ENCODE measurements around the gene RND2. TPM values are rescaled to one million over a fixed set of nuclear protein-coding genes. Genes with fewer than 3 reads are reported as not detected.

Gene RND2
- total and polyA plus RNA-seq, 2 donors: 1.5 to 1.6 TPM

GRCh38 chr17:43014649-43015542 lies 10.1 kb upstream of the RND2 start:
- no peak overlapping the region for H3K4me3 ChIP-seq (ENCODE audit: low read depth, low read length)
- DNase-seq (ENCODE audit: extremely low spot score): no peak
- WGBS: 78% methylated on average over 8 of the region's 8 CpGs
- no peaks in the 10 kb centered on the region for H3K4me1 ChIP-seq (ENCODE audit: insufficient read depth)
- H3K36me3 ChIP-seq (ENCODE audit: insufficient read depth): peaks cover 2% of the 10 kb centered on the region
- H3K27ac ChIP-seq (ENCODE audit: low read depth): no peak overlapping the region

- Histone ChIP-seq H3K4me3 (ENCODE audit: low read depth, low read length) (no peak overlapping the region), H3K36me3 (ENCODE audit: insufficient read depth) (peaks cover 2% of the 10 kb centered on the region), H3K4me1 (ENCODE audit: insufficient read depth) (peaks cover 1% of the 10 kb centered on the region), H3K27ac (ENCODE audit: low read depth) (no peak overlapping the region)
- WGBS: 54% methylated on average over 9 of the region's 9 CpGs
- no peak for DNase-seq (ENCODE audit: extremely low spot score)
Observed at GRCh38 chr17:43015579-43015978, 9.5 kb upstream of the RND2 start.

DNA sequence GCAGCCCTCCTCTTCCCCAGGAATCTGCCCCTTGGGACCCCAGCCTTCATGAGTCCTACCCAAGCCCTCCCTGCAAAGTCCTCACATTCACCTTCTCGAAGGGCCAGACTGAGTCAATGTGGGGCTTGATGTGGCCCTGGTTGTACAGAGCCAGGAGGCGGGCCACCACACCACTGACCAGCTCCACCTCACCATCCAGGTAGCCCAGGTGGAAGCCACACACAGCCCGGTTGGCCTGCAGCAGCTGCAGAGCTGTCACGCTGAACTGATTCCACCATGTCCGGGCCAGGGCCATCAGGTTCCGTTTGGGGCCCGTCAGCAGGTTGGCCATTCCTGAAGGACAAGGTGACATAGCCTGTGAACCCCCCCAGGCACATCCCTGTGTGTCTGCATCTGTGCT lies 8.8 kb upstream of the RND2 start:
- peaks cover 2% of the 10 kb centered on the region for H3K36me3 ChIP-seq (ENCODE audit: insufficient read depth)

DNA sequence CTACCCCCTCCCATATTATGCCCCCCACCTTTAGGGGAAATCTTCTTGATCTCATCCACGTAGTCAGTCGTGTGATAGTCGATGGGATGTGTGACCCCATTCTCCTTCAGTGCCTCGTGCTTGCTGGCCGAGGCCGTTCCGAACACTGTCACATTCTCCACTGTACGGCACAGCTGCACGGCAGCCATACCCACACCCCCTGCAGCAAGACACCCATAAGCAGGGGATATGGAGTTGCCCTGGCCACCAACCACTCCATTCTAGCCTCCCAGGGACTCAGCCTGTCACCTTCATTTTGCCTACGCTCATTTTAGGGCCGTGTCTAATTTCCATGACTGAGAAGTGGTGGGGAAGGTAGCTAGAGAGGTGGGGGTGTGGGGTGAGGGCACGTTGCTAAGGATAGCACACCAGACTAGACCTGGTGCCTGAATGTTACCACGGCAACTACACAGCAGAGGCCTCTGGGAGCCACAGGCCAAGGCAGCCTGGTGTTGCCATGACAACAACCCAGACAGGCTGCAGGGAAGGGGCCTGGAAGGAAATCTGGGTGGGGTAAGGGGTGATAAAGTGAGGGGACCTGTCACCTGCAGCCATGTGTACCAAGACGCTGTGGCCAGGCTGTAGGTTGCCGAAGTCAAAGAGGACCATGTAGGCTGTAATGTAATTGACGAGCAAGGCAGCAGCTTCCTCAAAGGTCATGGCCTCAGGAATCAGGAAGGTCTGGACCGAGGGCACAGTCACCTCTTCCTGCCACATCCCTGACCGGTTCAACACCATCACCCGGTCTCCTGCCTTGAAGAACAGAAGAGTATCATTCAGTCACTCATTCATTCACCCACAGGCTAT lies 6.8 kb upstream of the RND2 start:
- WGBS: 65% methylated on average over 19 of the region's 19 CpGs
- DNase-seq (ENCODE audit: extremely low spot score): no peak
- Histone ChIP-seq H3K4me1 (ENCODE audit: insufficient read depth) (peaks cover 1% of the 10 kb centered on the region), H3K27ac (ENCODE audit: low read depth) (no peak overlapping the region), H3K36me3 (ENCODE audit: insufficient read depth) (no peaks in the 10 kb centered on the region), H3K4me3 (ENCODE audit: low read depth, low read length) (no peak overlapping the region)

More for the DNA sequence above, 8.8 kb upstream of the RND2 start:
- Histone ChIP-seq H3K4me3 (ENCODE audit: low read depth, low read length) (no peak overlapping the region), H3K27ac (ENCODE audit: low read depth) (peak overlapping the region; percentile 7), H3K4me1 (ENCODE audit: insufficient read depth) (peaks cover 1% of the 10 kb centered on the region)
- 85% methylated on average over 7 of the region's 7 CpGs for WGBS
- DNase-seq (ENCODE audit: extremely low spot score): no peak

- Histone ChIP-seq H3K36me3 (ENCODE audit: insufficient read depth) (no peaks in the 10 kb centered on the region), H3K4me1 (ENCODE audit: insufficient read depth) (peaks cover 1% of the 10 kb centered on the region), H3K27ac (ENCODE audit: low read depth) (no peak overlapping the region)
Observed at GRCh38 chr17:43018932-43019331, 6.1 kb upstream of the RND2 start.

DNA sequence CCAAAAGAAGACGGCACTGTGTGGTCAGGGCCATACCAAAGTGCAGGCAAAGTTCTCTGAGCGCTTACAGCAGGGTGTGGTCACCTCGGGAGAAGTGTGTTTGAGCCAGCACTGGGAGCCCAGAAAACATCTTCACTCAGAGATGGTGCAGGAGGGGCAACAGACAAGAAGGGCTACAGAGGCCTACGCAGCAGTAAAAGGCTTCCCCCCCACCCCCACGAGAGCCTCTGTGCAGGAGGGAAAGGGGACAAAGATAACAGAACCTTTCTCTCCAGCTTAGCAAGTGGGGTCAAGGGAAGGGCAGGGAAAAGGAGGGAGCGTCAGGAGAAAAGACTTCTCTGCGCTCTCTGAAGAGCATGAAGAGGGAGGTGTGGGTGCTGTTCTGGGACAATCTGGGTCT lies 5.6 kb upstream of the RND2 start:
- peaks cover 1% of the 10 kb centered on the region for H3K4me1 ChIP-seq (ENCODE audit: insufficient read depth)
- 24% methylated on average over 7 of the region's 7 CpGs for WGBS
- no peak for DNase-seq (ENCODE audit: extremely low spot score)
- H3K27ac ChIP-seq (ENCODE audit: low read depth): peak overlapping the region; percentile 42
- H3K36me3 ChIP-seq (ENCODE audit: insufficient read depth): no peaks in the 10 kb centered on the region
- no peak overlapping the region for H3K4me3 ChIP-seq (ENCODE audit: low read depth, low read length)

More at GRCh38 chr17:43018932-43019331, 6.1 kb upstream of the RND2 start:
- WGBS: 40% methylated on average over 4 of the region's 4 CpGs
- no peak for DNase-seq (ENCODE audit: extremely low spot score)
- H3K4me3 ChIP-seq (ENCODE audit: low read depth, low read length): no peak overlapping the region

GRCh38 chr17:43020030-43020621 lies 4.9 kb upstream of the RND2 start:
- no peak overlapping the region for H3K4me3 ChIP-seq (ENCODE audit: low read depth, low read length)
- no peaks in the 10 kb centered on the region for H3K36me3 ChIP-seq (ENCODE audit: insufficient read depth)
- 56% methylated on average over 6 of the region's 6 CpGs for WGBS
- H3K27ac ChIP-seq (ENCODE audit: low read depth): peak overlapping the region; percentile 42
- DNase-seq (ENCODE audit: extremely low spot score): no peak
- peaks cover 1% of the 10 kb centered on the region for H3K4me1 ChIP-seq (ENCODE audit: insufficient read depth)

GRCh38 chr17:43020789-43021740 lies 4.0 kb upstream of the RND2 start:
- 16% methylated on average over 40 of the region's 40 CpGs for WGBS
- Histone ChIP-seq H3K4me1 (ENCODE audit: insufficient read depth) (peaks cover 1% of the 10 kb centered on the region), H3K4me3 (ENCODE audit: low read depth, low read length) (peak overlapping the region; percentile 99), H3K36me3 (ENCODE audit: insufficient read depth) (no peaks in the 10 kb centered on the region), H3K27ac (ENCODE audit: low read depth) (peak overlapping the region; percentile 90)
- DNase-seq (ENCODE audit: extremely low spot score): no peak

GRCh38 chr17:43021741-43022512 lies 3.1 kb upstream of the RND2 start, which contains the start of gene VAT1:
TSS of gene VAT1 (minus strand) at chr17:43022385. CDS start at chr17:43022322, 63 bp downstream.
- WGBS: under 1% methylated on average over 80 of the region's 80 CpGs
- H3K36me3 ChIP-seq (ENCODE audit: insufficient read depth): no peaks in the 10 kb centered on the region
- H3K4me1 ChIP-seq (ENCODE audit: insufficient read depth): peaks cover 1% of the 10 kb centered on the region
- no peak for DNase-seq (ENCODE audit: extremely low spot score)
- H3K27ac ChIP-seq (ENCODE audit: low read depth): peak within 1 kb of the TSS; percentile 90
- H3K4me3 ChIP-seq (ENCODE audit: low read depth, low read length): peak within 1 kb of the TSS; percentile 99

GRCh38 chr17:43025290-43025657 lies 243 bp downstream of the RND2 start:
- Histone ChIP-seq H3K4me3 (ENCODE audit: low read depth, low read length) (peak overlapping the region; percentile 32), H3K27ac (ENCODE audit: low read depth) (peak overlapping the region; percentile 11), H3K36me3 (ENCODE audit: insufficient read depth) (no peaks in the 10 kb centered on the region), H3K4me1 (ENCODE audit: insufficient read depth) (peaks cover 1% of the 10 kb centered on the region)
- DNase-seq (ENCODE audit: extremely low spot score): no peak
- 4% methylated on average over 27 of the region's 27 CpGs for WGBS

DNA sequence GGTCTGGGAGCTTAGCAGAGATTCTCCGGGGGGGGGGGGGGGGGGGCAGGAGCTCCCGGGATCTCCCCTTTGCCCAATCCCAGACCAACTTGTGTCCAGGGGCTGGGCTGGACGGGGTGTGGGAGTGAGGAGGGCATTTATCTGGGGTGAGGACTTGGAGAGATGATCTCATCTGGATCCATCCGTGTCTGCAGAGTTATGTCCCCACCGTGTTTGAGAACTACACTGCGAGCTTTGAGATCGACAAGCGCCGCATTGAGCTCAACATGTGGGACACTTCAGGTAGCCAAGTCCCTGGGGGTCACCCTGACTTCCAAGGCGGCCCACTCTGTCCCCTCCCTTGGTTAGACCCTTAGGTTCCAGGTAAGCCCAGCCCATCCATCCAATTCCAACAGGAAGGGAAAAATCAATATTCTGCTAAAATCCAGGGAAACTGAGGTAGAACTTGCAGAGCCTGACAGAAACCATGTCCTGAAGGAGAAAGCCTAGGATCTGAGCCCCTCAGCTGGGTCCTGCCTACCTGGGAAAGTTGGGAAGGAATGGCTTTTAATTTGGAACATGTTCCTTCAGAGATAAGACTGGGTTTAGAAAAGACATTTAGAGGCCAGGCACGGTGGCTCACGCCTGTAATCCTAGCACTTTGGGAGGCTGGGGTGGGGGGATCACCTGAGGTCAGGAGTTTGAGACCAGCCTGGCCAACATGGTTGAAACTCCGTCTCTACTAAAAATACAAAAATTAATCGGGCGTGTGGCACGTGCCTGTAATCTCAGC lies 921 bp downstream of the RND2 start:
- Histone ChIP-seq H3K36me3 (ENCODE audit: insufficient read depth) (no peaks in the 10 kb centered on the region), H3K27ac (ENCODE audit: low read depth) (peak overlapping the region; percentile 11), H3K4me3 (ENCODE audit: low read depth, low read length) (no peak overlapping the region), H3K4me1 (ENCODE audit: insufficient read depth) (no peaks in the 10 kb centered on the region)
- 48% methylated on average over 16 of the region's 16 CpGs for WGBS
- no peak for DNase-seq (ENCODE audit: extremely low spot score)
